ENCODE results near the gene SPACDR. TPM values are rescaled to one million over a fixed set of nuclear protein-coding genes. Genes with fewer than 3 reads are reported as not detected.

SPACDR gene
- total and polyA plus RNA-seq, 9 of the 15 experiments (the other 6 are each of a cell fraction or from before 2014, with no cell fraction given): 0.07 to 0.55 (median 0.14) TPM; not detected in 1

GRCh38 chr7:100486111-100486636 is 22.1 kb upstream of the SPACDR start:
- ChIA-PET CTCF (ENCODE audit: low intra/inter-chr PET ratio) (no interaction called here), POLR2A (no interaction called here)
- no peaks in the 10 kb centered on the region for H3K36me3 ChIP-seq (ENCODE audit: control insufficient read depth, insufficient read depth, low read length)
- no peaks in the 10 kb centered on the region for H3K9me1 ChIP-seq (ENCODE audit: control insufficient read depth, insufficient read depth, low read length)
- no peak overlapping the region for H3K4me3 ChIP-seq
- H3K9ac ChIP-seq (ENCODE audit: insufficient read depth in 1 of 2, low read depth in 2 of 2, low read length in 2 of 2): peak overlapping the region in 1 of 2 experiments; percentile 23; a peak in 2 of 4 replicates
- TF ChIP-seq NONO (IDR thresholded peaks at IDR 0.05; ENCODE audit: low read depth in 2 of 2, low read length in 1 of 2) (no peak), OTX1 (CRISPR knock-in tag; IDR thresholded peaks at IDR 0.05) (no peak), MAFK (IDR thresholded peaks at IDR 0.05; ENCODE audit: low read length) (no peak), ZNF134 (CRISPR knock-in tag; conservative IDR thresholded peaks at IDR 0.05) (no peak), SOX6 (IDR thresholded peaks at IDR 0.05) (no peak), CBX2 (IDR thresholded peaks at IDR 0.05; ENCODE audit: insufficient read depth, low read length, poor library complexity, severe bottlenecking) (no peak), CHD1 (IDR thresholded peaks at IDR 0.05; ENCODE audit: low read length) (no peak), IFI16 (CRISPR knock-in tag; IDR thresholded peaks at IDR 0.05) (no peak), HLTF (IDR thresholded peaks at IDR 0.05) (no peak), GATA2 (CRISPR knock-in tag; IDR thresholded peaks at IDR 0.05) (no peak), SRSF1 (IDR thresholded peaks at IDR 0.05; ENCODE audit: low read depth, low read length) (no peak), POLR2AphosphoS2 (IDR thresholded peaks at IDR 0.05; ENCODE audit: low read length) (no peak), THRA (IDR thresholded peaks at IDR 0.05) (no peak), MYBL2 (IDR thresholded peaks at IDR 0.05; ENCODE audit: low read depth) (no peak), MYBL2 (CRISPR knock-in tag; IDR thresholded peaks at IDR 0.05; ENCODE audit: borderline replicate concordance) (no peak), SIX5 (IDR thresholded peaks at IDR 0.05; ENCODE audit: borderline replicate concordance in 1 of 2, insufficient read depth in 1 of 2, low read depth in 1 of 2, low read length in 2 of 2) (no peak)
- TF ChIP-seq, protein P1, sequence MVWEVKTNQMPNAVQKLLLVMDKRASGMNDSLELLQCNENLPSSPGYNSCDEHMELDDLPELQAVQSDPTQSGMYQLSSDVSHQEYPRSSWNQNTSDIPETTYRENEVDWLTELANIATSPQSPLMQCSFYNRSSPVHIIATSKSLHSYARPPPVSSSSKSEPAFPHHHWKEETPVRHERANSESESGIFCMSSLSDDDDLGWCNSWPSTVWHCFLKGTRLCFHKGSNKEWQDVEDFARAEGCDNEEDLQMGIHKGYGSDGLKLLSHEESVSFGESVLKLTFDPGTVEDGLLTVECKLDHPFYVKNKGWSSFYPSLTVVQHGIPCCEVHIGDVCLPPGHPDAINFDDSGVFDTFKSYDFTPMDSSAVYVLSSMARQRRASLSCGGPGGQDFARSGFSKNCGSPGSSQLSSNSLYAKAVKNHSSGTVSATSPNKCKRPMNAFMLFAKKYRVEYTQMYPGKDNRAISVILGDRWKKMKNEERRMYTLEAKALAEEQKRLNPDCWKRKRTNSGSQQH (CRISPR knock-in tag; IDR thresholded peaks at IDR 0.05): no peak
- H3K9me3 ChIP-seq (replicated peaks; ENCODE audit: control insufficient read depth, insufficient read depth, low read depth, low read length): no peaks in the 10 kb centered on the region
- H3K27ac ChIP-seq (ENCODE audit: extremely low read depth, low read depth, low read length): no peak overlapping the region
- H3K79me2 ChIP-seq (ENCODE audit: control insufficient read depth, insufficient read depth, low read length): no peaks in the 10 kb centered on the region
- ATAC-seq: no peak
- peak in 2 of 4 experiments; percentile 4 to 5 for DNase-seq (ENCODE audit: extremely low read depth in 1 of 4, low spot score in 3 of 4)
- in situ Hi-C loops (cut with MboI): no loop called here
- WGBS (ENCODE audit: insufficient coverage, low coverage, missing lambda C conversion rate): 74% methylated on average over 4 of the region's 5 CpGs
- H2AFZ ChIP-seq (ENCODE audit: low read depth, low read length): no peak overlapping the region
- no peaks in the 10 kb centered on the region for H3K27me3 ChIP-seq (ENCODE audit: control insufficient read depth in 2 of 2, insufficient read depth in 2 of 2, low read length in 2 of 2)
- no peak for FAIRE-seq
- peaks cover 4 to 76% of the 10 kb centered on the region in 2 experiments; a peak in 4 of 5 replicates for H3K4me1 ChIP-seq (replicated peaks in 1 of 2; ENCODE audit: control insufficient read depth in 2 of 2, insufficient read depth in 2 of 2, low read length in 2 of 2)
- intact Hi-C loops (cut with micrococcal nuclease): no loop called here
- H4K20me1 ChIP-seq (replicated peaks; ENCODE audit: control insufficient read depth, insufficient read depth, low read length): no peaks in the 10 kb centered on the region
- no TSS peak for BruUV-seq (replicated peaks)
- H3K4me2 ChIP-seq (ENCODE audit: insufficient read depth, low read length): no peak overlapping the region

Data from K562 (cell line).